Measurements from ENCODE around the gene ACVR1B.

ACVR1B gene

GRCh38 chr12:51907856-51908425, 43.6 kb upstream of the ACVR1B start:
- TF ChIP-seq CTCF (IDR thresholded peaks at IDR 0.05): no peak
- Histone ChIP-seq H3K4me3 (peak overlapping the region; percentile 81), H3K27ac (peak overlapping the region; percentile 58 to 90)
- DNase-seq (ENCODE audit: low spot score): no peak

GRCh38 chr12:51908876-51909592, 42.5 kb upstream of the ACVR1B start:
- no peak for TF ChIP-seq CTCF (IDR thresholded peaks at IDR 0.05)
- no peak for DNase-seq (ENCODE audit: low spot score)
- Histone ChIP-seq H3K27ac (peak overlapping the region in 1 of 2 donors; percentile 90), H3K4me3 (peak overlapping the region; percentile 81)

GRCh38 chr12:51910168-51910567, 41.3 kb upstream of the ACVR1B start:
- DNase-seq (ENCODE audit: low spot score): no peak
- Histone ChIP-seq H3K27ac (peak overlapping the region in 1 of 2 donors; percentile 63), H3K4me3 (peak overlapping the region; percentile 81)
- no peak for TF ChIP-seq CTCF (IDR thresholded peaks at IDR 0.05)

- DNase-seq (ENCODE audit: low spot score): no peak
- TF ChIP-seq CTCF (IDR thresholded peaks at IDR 0.05): no peak
- H3K4me3 ChIP-seq: peak overlapping the region; percentile 81
- peak overlapping the region in 1 of 2 donors; percentile 63 for H3K27ac ChIP-seq
Observed at GRCh38 chr12:51910691-51911090, 40.8 kb upstream of the ACVR1B start.

GRCh38 chr12:51911307-51911706, 40.2 kb upstream of the ACVR1B start:
- H3K27ac ChIP-seq: peak overlapping the region in 1 of 2 donors; percentile 63
- TF ChIP-seq CTCF (IDR thresholded peaks at IDR 0.05): no peak
- no peak for DNase-seq (ENCODE audit: low spot score)
- H3K4me3 ChIP-seq: no peak overlapping the region

GRCh38 chr12:51911788-51912711, 39.4 kb upstream of the ACVR1B start:
- no peak for DNase-seq (ENCODE audit: low spot score)
- Histone ChIP-seq H3K4me3 (peak overlapping the region; percentile 47), H3K27ac (peak overlapping the region in 1 of 2 donors; percentile 63)
- no peak for TF ChIP-seq CTCF (IDR thresholded peaks at IDR 0.05)
